Activated T-cell treated with anti-CD3 and anti-CD28 coated beads for 1 hour (primary cell): ENCODE measurements around the gene LMO7.
"Not testable (repeated sequence)": the region's sequence is repeated elsewhere in the genome, so short reads cannot be mapped to it uniquely, and the experiment has no call there.

ENCODE experiments used
- DNase-seq: peaks from one replicate; pipeline ENCODE4 v3.0.0-alpha.2; 2020; ENCODE audit warnings: low read depth

LMO7 gene

GRCh38 chr13:75743072-75743471 lies 106.9 kb downstream of the LMO7 start:
- DNase-seq = not testable (repeated sequence)

GRCh38 chr13:75744127-75744526 lies 108.0 kb downstream of the LMO7 start:
- no peak for DNase-seq

- no peak for DNase-seq
Measured at GRCh38 chr13:75745387-75745786, 109.3 kb downstream of the LMO7 start.

DNA sequence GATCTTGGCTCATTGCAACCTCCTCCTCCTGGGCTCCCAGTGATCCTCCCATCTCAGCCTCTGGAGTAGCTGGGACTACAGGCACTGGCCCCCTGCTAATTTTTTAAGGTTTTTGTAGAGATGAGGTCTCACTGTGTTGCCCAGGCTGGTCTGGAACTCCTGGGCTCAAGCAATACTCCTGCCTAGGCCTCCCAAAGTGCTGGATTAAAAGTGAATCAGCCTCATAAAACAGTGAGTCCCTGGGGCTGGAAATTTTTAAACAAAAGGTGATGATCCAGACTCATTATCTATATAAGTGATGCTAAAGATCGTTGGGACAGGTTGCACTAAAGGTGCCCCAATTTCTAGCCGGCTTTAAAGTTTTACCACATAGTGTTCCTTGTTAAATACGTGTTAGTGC lies 112.7 kb downstream of the LMO7 start:
- DNase-seq = no peak

DNA sequence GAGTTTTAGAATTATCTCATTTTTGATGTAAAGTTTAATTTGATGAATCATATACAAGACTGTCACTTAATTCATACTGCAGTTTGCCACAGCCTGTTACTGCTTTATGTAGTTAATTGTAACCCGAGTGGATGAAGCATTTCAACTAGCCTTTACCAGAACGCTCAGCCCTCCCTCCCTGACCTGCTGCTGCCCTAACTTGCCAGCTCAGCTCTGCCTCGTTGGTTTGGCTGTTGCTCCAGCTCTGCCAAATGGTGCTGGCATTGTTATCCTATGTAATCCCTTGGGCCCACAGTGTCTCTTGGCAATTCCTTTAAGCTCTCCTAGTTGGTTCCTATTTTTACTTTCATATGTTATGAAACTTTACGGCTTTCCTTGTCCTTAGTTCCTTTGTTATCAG lies 113.3 kb downstream of the LMO7 start:
- DNase-seq = no peak

- no peak for DNase-seq
Measured at GRCh38 chr13:75751350-75751749, 115.2 kb downstream of the LMO7 start.

- DNase-seq = no peak
Measured at GRCh38 chr13:75752826-75753225, 116.7 kb downstream of the LMO7 start.

DNA sequence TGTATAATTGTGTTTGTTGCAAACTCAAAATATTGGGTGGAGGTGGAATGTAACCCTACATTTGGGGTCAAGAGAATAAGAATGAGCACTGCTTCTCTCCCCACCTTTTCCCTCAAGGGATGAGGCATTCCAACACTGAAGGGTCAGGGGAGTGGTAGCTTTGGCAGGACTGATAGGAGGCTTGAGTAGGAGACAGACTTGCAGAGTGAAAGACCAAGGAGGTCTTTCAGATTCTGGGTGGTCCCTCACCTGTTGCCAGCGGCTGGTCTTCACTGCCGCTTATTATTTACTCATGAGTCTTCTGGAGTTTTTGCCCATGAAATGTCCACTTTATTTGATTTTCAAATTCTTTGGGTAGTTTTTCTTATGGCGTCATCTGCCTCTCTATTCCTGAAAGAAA lies 118.8 kb downstream of the LMO7 start:
- DNase-seq = no peak

GRCh38 chr13:75757336-75757735 lies 121.2 kb downstream of the LMO7 start:
- DNase-seq = no peak

- no peak for DNase-seq
Measured at GRCh38 chr13:75759531-75759930, 123.4 kb downstream of the LMO7 start.

DNA sequence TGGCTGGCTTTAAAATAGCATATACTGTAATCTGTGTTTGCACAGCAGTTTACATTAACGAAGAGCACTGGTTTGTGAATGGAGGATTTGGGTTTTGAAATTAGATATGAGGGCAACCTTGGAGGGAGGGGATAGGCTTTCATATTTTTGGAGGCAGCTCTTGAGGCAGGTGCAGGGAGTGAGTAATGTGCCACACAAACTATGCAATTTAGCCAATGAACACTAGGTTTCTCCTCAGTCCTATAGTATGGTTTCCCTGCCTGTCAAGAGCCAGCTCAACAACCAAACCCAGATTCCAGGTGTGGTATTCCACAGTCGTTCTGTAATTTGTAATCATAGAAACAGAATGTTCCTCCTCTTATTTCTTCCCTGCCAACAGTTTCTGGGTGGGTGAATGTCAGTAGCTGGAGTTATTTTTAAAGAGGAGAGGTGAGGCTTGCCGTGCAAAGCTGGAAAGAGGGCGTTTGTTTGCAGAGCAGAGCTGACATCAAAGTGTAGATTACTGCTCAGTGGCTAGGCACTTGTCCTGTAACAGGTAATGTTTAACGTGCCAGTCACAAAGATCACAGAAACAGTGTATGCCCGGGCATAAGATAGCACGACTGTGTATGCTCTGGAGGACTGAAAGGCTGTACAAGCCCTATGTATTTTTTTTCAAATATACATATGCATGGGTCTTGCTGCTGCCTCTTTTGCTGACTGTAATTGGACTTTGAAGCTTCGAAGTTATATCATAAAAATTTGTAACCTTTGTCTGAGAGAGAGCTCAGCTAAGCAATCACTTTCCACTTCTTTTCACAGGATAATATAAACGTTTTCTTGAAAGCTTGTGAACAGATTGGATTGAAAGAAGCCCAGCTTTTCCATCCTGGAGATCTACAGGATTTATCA lies 124.2 kb downstream of the LMO7 start:
- no peak for DNase-seq

- no peak for DNase-seq
Measured at GRCh38 chr13:75761369-75761768, 125.2 kb downstream of the LMO7 start.

GRCh38 chr13:75762076-75762937 lies 126.2 kb downstream of the LMO7 start:
- DNase-seq = no peak

- DNase-seq = no peak
Measured at GRCh38 chr13:75762955-75763354, 126.8 kb downstream of the LMO7 start.

DNA sequence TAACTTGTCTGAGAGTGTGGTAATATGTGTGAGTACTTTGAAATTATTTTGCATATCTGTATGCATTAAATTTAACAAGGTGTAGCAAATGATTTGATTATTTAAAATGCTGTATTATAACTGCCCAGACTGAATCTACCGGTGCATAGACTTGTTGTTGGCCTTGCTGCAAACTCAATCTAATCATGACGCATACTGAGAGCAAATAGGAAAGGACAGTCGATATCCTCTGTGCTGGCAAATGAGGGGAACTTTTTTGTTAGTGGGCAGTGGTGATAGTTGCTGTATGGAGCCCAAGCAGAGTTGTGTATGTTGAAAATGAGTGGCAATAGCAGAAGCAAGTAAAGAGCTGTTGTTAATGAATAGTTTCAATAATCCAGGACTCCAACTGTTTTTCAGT lies 127.4 kb downstream of the LMO7 start:
- DNase-seq = no peak

DNA sequence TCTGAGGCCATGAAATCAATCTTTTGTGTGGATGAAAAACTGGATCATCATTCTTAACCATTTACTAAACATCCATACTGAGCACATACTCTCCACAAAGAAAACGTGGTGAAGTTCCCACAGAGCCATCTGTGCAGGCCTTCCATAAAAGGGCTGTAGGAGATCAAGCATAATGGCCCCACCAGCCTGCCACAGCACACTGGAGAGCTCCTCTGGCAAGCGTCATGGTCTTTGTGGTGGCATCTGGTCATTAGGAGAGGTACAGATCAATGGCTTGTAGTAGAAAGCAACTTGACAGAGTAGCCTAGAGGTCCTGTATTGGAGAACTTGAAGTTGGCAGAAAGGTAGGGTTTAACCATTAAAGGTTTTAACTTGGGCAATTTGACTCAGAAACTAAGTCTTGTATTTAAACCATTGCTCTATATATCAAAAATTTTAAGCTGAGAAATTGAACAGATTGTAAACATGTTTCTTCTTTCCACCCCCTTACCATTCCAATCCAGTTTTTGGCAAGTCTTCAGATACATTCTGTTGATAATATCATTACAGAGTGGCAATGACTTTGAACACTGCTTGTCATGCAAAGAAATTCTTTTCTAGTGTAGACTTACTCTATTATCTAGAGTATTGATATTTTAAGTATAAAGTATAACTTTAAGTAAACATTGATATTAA lies 128.3 kb downstream of the LMO7 start:
- no peak for DNase-seq

- no peak for DNase-seq
Measured at GRCh38 chr13:75764926-75765310, 128.8 kb downstream of the LMO7 start.

GRCh38 chr13:75766636-75767035 lies 130.5 kb downstream of the LMO7 start:
- no peak for DNase-seq

GRCh38 chr13:75769141-75769905 lies 133.2 kb downstream of the LMO7 start:
- DNase-seq = no peak

DNA sequence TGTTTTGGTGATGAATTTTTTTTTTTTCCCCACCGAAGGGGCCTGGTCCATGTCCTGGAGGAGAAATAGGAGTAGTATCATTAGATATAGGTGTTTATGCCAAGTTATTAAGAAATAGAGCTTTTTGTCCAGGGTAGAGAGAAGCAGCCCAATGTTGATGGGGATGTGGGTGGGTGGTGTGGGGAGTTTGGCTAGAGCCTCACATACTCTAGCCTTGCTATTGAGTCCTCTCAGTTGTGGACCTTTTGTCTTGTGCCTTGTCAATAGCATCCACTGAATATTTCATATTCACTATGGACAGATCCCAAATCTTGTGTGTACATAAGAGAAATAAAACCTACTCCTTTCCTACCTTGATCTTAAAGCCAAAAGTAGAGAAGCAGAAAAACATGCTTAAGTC lies 134.0 kb downstream of the LMO7 start:
- no peak for DNase-seq

- no peak for DNase-seq
Measured at GRCh38 chr13:75770592-75771011, 134.5 kb downstream of the LMO7 start.

GRCh38 chr13:75771226-75771625 lies 135.1 kb downstream of the LMO7 start:
- DNase-seq = no peak
